Hematopoietic multipotent progenitor cell treated with erythropoietin and hydrocortisone succinate and interleukin-3 and kit ligand, for 4 days (in vitro differentiated cells): ENCODE data around the gene FAAH.

Experiments
- DNase-seq: peaks from one replicate; pipeline ENCODE4 v3.0.0-alpha.2; 2015

Gene FAAH

GRCh38 chr1:46401154-46401913 lies 7.2 kb downstream of the FAAH start:
- peak; percentile 41 for DNase-seq

- DNase-seq = peak; percentile 59
These were observed 8.0 kb downstream of the FAAH start for GRCh38 chr1:46401964-46402626.

GRCh38 chr1:46403916-46404315 lies 9.8 kb downstream of the FAAH start:
- no peak for DNase-seq

GRCh38 chr1:46404482-46405196 lies 10.5 kb downstream of the FAAH start:
- DNase-seq = peak; percentile 54

- DNase-seq = no peak
These were observed 11.1 kb downstream of the FAAH start for GRCh38 chr1:46405197-46405555.

GRCh38 chr1:46405724-46406123 lies 11.6 kb downstream of the FAAH start:
- DNase-seq = no peak

- DNase-seq = no peak
These were observed 12.9 kb downstream of the FAAH start for GRCh38 chr1:46406881-46407608.

- no peak for DNase-seq
These were observed 13.5 kb downstream of the FAAH start for GRCh38 chr1:46407636-46408035.

- DNase-seq = no peak
These were observed 14.4 kb downstream of the FAAH start for GRCh38 chr1:46408356-46409062.

- DNase-seq = no peak
These were observed 14.9 kb downstream of the FAAH start for GRCh38 chr1:46409063-46409372.

- no peak for DNase-seq
These were observed 16.3 kb downstream of the FAAH start for GRCh38 chr1:46410156-46411009.

GRCh38 chr1:46411010-46411405 lies 16.9 kb downstream of the FAAH start:
- DNase-seq = no peak

- DNase-seq = no peak
These were observed 17.7 kb downstream of the FAAH start for GRCh38 chr1:46411601-46412341.

- no peak for DNase-seq
These were observed 18.9 kb downstream of the FAAH start for GRCh38 chr1:46412893-46413595.

GRCh38 chr1:46413596-46413985 lies 19.5 kb downstream of the FAAH start:
- peak; percentile 87 for DNase-seq

- DNase-seq = no peak
These were observed 21.4 kb downstream of the FAAH start for GRCh38 chr1:46415514-46415913.

GRCh38 chr1:46418976-46419375 lies 24.9 kb downstream of the FAAH start:
- no peak for DNase-seq

GRCh38 chr1:46420533-46420915 lies 26.4 kb downstream of the FAAH start:
- DNase-seq = no peak

- no peak for DNase-seq
These were observed 27.6 kb downstream of the FAAH start for GRCh38 chr1:46421739-46422138.

- DNase-seq = no peak
These were observed 28.2 kb downstream of the FAAH start for GRCh38 chr1:46422261-46422871.
